WTC11 (cell line): ENCODE data around the gene OR52K1.

Experiments used
- E2F1 ChIP-seq: sonication (generic); formaldehyde crosslinking; IDR thresholded peaks from 2 replicates; pipeline ENCODE4 v1.8.0; 2022; ENCODE audit warnings: mild to moderate bottlenecking, missing genetic modification reagents
- ERG ChIP-seq: fragments of 250-450 bp; sonication (Bioruptor Pico); IDR thresholded peaks from 2 replicates; pipeline ENCODE4 v1.8.0; 2021; ENCODE audit warnings: mild to moderate bottlenecking
- FOXP4 ChIP-seq: sonication (generic); formaldehyde crosslinking; IDR thresholded peaks from 2 replicates; pipeline ENCODE4 v1.8.0; 2022; ENCODE audit warnings: mild to moderate bottlenecking, missing genetic modification reagents
- HMGA2 ChIP-seq: fragments of 250-450 bp; sonication (Bioruptor Pico); IDR thresholded peaks from 2 replicates; pipeline ENCODE4 v1.4.0; 2021; ENCODE audit warnings: mild to moderate bottlenecking, moderate library complexity
- NFYB ChIP-seq: sonication (generic); formaldehyde crosslinking; conservative IDR thresholded peaks from 2 replicates; pipeline ENCODE4 v1.8.0; 2022; ENCODE audit warnings: low read depth, missing genetic modification reagents
- TF ChIP-seq, protein P1 (sequence below): fragments of 200-600 bp; IDR thresholded peaks from 2 replicates; pipeline ENCODE4 v1.8.0; 2022; ENCODE audit warnings: antibody characterized with exemption

DNA sequence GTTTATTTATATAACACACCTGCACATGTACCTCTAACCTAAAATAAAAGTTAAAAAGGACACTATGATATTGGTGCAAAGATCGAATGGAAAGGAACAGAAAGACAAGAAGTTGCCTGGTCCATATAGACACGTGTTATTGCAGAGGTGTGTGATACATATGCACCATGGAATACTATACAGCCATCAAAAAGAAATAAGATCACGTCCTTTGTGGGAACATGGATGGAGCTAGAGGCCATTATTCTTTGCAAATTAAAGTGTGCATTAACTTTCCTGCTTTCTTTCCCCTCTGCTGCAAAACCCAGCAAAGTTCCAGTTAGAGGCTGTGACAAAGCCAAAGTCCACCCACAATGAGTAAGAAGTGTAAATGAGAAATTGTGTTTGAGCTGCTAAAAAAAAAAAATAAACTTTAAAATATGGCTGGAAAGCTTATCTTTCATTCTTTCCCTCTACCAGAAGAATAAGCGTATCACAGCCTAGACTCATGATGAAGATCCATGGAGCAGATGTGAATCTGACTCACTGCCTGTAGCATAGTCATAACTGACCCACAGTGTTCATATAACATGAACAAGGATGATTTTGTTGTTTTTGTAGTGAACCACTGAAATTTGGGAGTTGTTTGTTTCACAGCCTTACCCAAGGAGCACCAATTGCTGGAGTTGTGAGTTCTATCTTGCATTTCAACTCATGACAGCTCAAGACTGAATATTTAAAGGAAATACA lies 9.6 kb downstream of the OR52K1 start:
- TF ChIP-seq E2F1 (CRISPR knock-in tag): no peak
- TF ChIP-seq FOXP4 (CRISPR knock-in tag): no peak
- TF ChIP-seq, protein P1, sequence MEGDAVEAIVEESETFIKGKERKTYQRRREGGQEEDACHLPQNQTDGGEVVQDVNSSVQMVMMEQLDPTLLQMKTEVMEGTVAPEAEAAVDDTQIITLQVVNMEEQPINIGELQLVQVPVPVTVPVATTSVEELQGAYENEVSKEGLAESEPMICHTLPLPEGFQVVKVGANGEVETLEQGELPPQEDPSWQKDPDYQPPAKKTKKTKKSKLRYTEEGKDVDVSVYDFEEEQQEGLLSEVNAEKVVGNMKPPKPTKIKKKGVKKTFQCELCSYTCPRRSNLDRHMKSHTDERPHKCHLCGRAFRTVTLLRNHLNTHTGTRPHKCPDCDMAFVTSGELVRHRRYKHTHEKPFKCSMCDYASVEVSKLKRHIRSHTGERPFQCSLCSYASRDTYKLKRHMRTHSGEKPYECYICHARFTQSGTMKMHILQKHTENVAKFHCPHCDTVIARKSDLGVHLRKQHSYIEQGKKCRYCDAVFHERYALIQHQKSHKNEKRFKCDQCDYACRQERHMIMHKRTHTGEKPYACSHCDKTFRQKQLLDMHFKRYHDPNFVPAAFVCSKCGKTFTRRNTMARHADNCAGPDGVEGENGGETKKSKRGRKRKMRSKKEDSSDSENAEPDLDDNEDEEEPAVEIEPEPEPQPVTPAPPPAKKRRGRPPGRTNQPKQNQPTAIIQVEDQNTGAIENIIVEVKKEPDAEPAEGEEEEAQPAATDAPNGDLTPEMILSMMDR: no peak
- no peak for TF ChIP-seq NFYB (CRISPR knock-in tag)
- no peak for TF ChIP-seq HMGA2 (CRISPR knock-in tag)
- no peak for TF ChIP-seq ERG
